ENCODE results near the gene CTNNBL1.
"Not testable (repeated sequence)": the region's sequence is repeated elsewhere in the genome, so short reads cannot be mapped to it uniquely, and the experiment has no call there.

CTNNBL1 gene

GRCh38 chr20:37677969-37678861 is 15.6 kb upstream of the CTNNBL1 start:
- DNase-seq, result no peak

GRCh38 chr20:37679751-37680150 is 14.1 kb upstream of the CTNNBL1 start:
- not testable (repeated sequence) for DNase-seq

- DNase-seq, result peak; percentile 66 to 85 (median 79)
Measured at GRCh38 chr20:37680420-37680819, 13.4 kb upstream of the CTNNBL1 start.

GRCh38 chr20:37681384-37682112 is 12.3 kb upstream of the CTNNBL1 start:
- DNase-seq, result no peak

- DNase-seq, result not testable (repeated sequence)
Measured at GRCh38 chr20:37683146-37683545, 10.7 kb upstream of the CTNNBL1 start.

GRCh38 chr20:37686762-37687477 is 6.9 kb upstream of the CTNNBL1 start:
- peak in 1 of 4 experiments; percentile 13 for DNase-seq

- DNase-seq, result no peak
Measured at GRCh38 chr20:37687478-37687805, 6.4 kb upstream of the CTNNBL1 start.

GRCh38 chr20:37688093-37688492 is 5.7 kb upstream of the CTNNBL1 start:
- DNase-seq, result no peak

- DNase-seq, result no peak
Measured at GRCh38 chr20:37690626-37691369, 3.0 kb upstream of the CTNNBL1 start.

- no peak for DNase-seq
Measured at GRCh38 chr20:37692459-37693166, 1.2 kb upstream of the CTNNBL1 start.

- no peak for DNase-seq
Measured at GRCh38 chr20:37693242-37693634, 592 bp upstream of the CTNNBL1 start.

- no peak for DNase-seq
Measured at GRCh38 chr20:37695684-37696342, 2.0 kb downstream of the CTNNBL1 start.

GRCh38 chr20:37697314-37697713 is 3.5 kb downstream of the CTNNBL1 start:
- peak; percentile 76 to 89 (median 84) for DNase-seq

GRCh38 chr20:37699202-37699601 is 5.4 kb downstream of the CTNNBL1 start:
- no peak for DNase-seq

GRCh38 chr20:37700301-37700700 is 6.5 kb downstream of the CTNNBL1 start:
- no peak for DNase-seq

GRCh38 chr20:37701676-37702075 is 7.8 kb downstream of the CTNNBL1 start:
- peak; percentile 36 to 70 (median 55) for DNase-seq

GRCh38 chr20:37702403-37703034 is 8.7 kb downstream of the CTNNBL1 start:
- DNase-seq, result no peak

- no peak for DNase-seq
Measured at GRCh38 chr20:37703035-37703845, 9.4 kb downstream of the CTNNBL1 start.

GRCh38 chr20:37704955-37705354 is 11.1 kb downstream of the CTNNBL1 start:
- no peak for DNase-seq

GRCh38 chr20:37706298-37706697 is 12.5 kb downstream of the CTNNBL1 start:
- no peak for DNase-seq
